Duodenal mucosa (tissue), 2 donors: ENCODE results near the gene SF3B6.
"Not testable (repeated sequence)": the region's sequence is repeated elsewhere in the genome, so short reads cannot be mapped to it uniquely, and the experiment has no call there.

Experiments
- H3K27ac ChIP-seq: one replicate; pipeline ENCODE4 v1.7.0; 2013; ENCODE audit warnings: low read depth, low read length
- H3K27me3 ChIP-seq, 2 donors: one replicate each; pipeline ENCODE4 v1.7.0; 2013; ENCODE audit warnings: low read length in 2 of 2, control low read depth in 1 of 2; ENCODE audit not compliant: insufficient read depth in 2 of 2, control insufficient read depth in 1 of 2
- H3K36me3 ChIP-seq, 2 donors: one replicate each; pipeline ENCODE4 v1.7.0; 2013; ENCODE audit warnings: low read length in 2 of 2, control low read depth in 1 of 2; ENCODE audit not compliant: insufficient read depth in 2 of 2, control insufficient read depth in 1 of 2
- H3K4me1 ChIP-seq, 2 donors: one replicate each; pipeline ENCODE4 v1.7.0; 2013; ENCODE audit warnings: low read length in 2 of 2, control low read depth in 1 of 2; ENCODE audit not compliant: insufficient read depth in 2 of 2, control insufficient read depth in 1 of 2
- H3K4me3 ChIP-seq, 2 donors: one replicate each; pipeline ENCODE4 v1.7.0; 2013; ENCODE audit warnings: low read length in 2 of 2, low read depth in 1 of 2
- H3K9ac ChIP-seq, 2 donors: one replicate each; pipeline ENCODE4 v1.7.0; 2013; ENCODE audit warnings: low read length in 2 of 2, low read depth in 1 of 2
- H3K9me3 ChIP-seq, 2 donors: one replicate each; pipeline ENCODE4 v1.7.0; 2013; ENCODE audit warnings: low read length in 2 of 2, control low read depth in 1 of 2; ENCODE audit not compliant: control insufficient read depth in 1 of 2

SF3B6 gene

GRCh38 chr2:24110660-24111303, 34.7 kb upstream of the SF3B6 start:
- no peak overlapping the region for H3K27ac ChIP-seq
- H3K4me1 ChIP-seq: no peaks in the 10 kb centered on the region
- no peaks in the 10 kb centered on the region for H3K36me3 ChIP-seq
- H3K9ac ChIP-seq: no peak overlapping the region
- no peak overlapping the region for H3K4me3 ChIP-seq
- H3K27me3 ChIP-seq: no peaks in the 10 kb centered on the region
- H3K9me3 ChIP-seq: no peaks in the 10 kb centered on the region

GRCh38 chr2:24109431-24109830, 33.3 kb upstream of the SF3B6 start:
- not testable (repeated sequence) for H3K9ac ChIP-seq, H3K36me3 ChIP-seq, H3K4me3 ChIP-seq, H3K27me3 ChIP-seq, H3K9me3 ChIP-seq, H3K4me1 ChIP-seq, H3K27ac ChIP-seq

GRCh38 chr2:24107336-24107735, 31.2 kb upstream of the SF3B6 start:
- H3K27ac ChIP-seq: no peak overlapping the region
- no peak overlapping the region for H3K9ac ChIP-seq
- H3K4me3 ChIP-seq: no peak overlapping the region
- no peaks in the 10 kb centered on the region for H3K9me3 ChIP-seq
- no peaks in the 10 kb centered on the region for H3K27me3 ChIP-seq
- H3K36me3 ChIP-seq: no peaks in the 10 kb centered on the region
- no peaks in the 10 kb centered on the region for H3K4me1 ChIP-seq

- Histone ChIP-seq H3K4me3 (no peak overlapping the region), H3K36me3 (no peaks in the 10 kb centered on the region), H3K9ac (no peak overlapping the region), H3K4me1 (no peaks in the 10 kb centered on the region), H3K27me3 (no peaks in the 10 kb centered on the region), H3K9me3 (no peaks in the 10 kb centered on the region), H3K27ac (no peak overlapping the region)
Observed at GRCh38 chr2:24106786-24107185, 30.7 kb upstream of the SF3B6 start.

- Histone ChIP-seq H3K9me3 (no peaks in the 10 kb centered on the region), H3K27me3 (no peaks in the 10 kb centered on the region), H3K9ac (no peak overlapping the region), H3K27ac (no peak overlapping the region), H3K36me3 (no peaks in the 10 kb centered on the region), H3K4me1 (no peaks in the 10 kb centered on the region), H3K4me3 (no peak overlapping the region)
Observed at GRCh38 chr2:24105816-24106215, 29.7 kb upstream of the SF3B6 start.

GRCh38 chr2:24104906-24105305, 28.8 kb upstream of the SF3B6 start:
- Histone ChIP-seq H3K9me3 (no peaks in the 10 kb centered on the region), H3K4me3 (no peak overlapping the region), H3K4me1 (no peaks in the 10 kb centered on the region), H3K27me3 (no peaks in the 10 kb centered on the region), H3K9ac (no peak overlapping the region), H3K27ac (no peak overlapping the region), H3K36me3 (no peaks in the 10 kb centered on the region)

- no peaks in the 10 kb centered on the region for H3K9me3 ChIP-seq
- no peaks in the 10 kb centered on the region for H3K27me3 ChIP-seq
- H3K4me3 ChIP-seq: no peak overlapping the region
- no peak overlapping the region for H3K27ac ChIP-seq
- no peak overlapping the region for H3K9ac ChIP-seq
- no peaks in the 10 kb centered on the region for H3K36me3 ChIP-seq
- no peaks in the 10 kb centered on the region for H3K4me1 ChIP-seq
Observed at GRCh38 chr2:24104110-24104650, 28.1 kb upstream of the SF3B6 start.

- Histone ChIP-seq H3K27me3 (no peaks in the 10 kb centered on the region), H3K27ac (no peak overlapping the region), H3K9me3 (no peaks in the 10 kb centered on the region), H3K9ac (no peak overlapping the region), H3K36me3 (no peaks in the 10 kb centered on the region), H3K4me1 (no peaks in the 10 kb centered on the region), H3K4me3 (no peak overlapping the region)
Observed at GRCh38 chr2:24102677-24103076, 26.6 kb upstream of the SF3B6 start.

- Histone ChIP-seq H3K4me1 (no peaks in the 10 kb centered on the region), H3K27ac (no peak overlapping the region), H3K4me3 (no peak overlapping the region), H3K9me3 (no peaks in the 10 kb centered on the region), H3K27me3 (no peaks in the 10 kb centered on the region), H3K9ac (no peak overlapping the region), H3K36me3 (no peaks in the 10 kb centered on the region)
Observed at GRCh38 chr2:24101992-24102391, 25.9 kb upstream of the SF3B6 start.

- H3K4me1 ChIP-seq, H3K27me3 ChIP-seq, H3K9me3 ChIP-seq, H3K27ac ChIP-seq, H3K4me3 ChIP-seq, H3K36me3 ChIP-seq, H3K9ac ChIP-seq: not testable (repeated sequence)
Observed at GRCh38 chr2:24100732-24101131, 24.6 kb upstream of the SF3B6 start.
